ENCODE data around the gene PANK4. TPM values are rescaled to one million over a fixed set of nuclear protein-coding genes. Genes with fewer than 3 reads are reported as not detected.

PANK4 gene
- polyA plus RNA-seq, 2 of the 4 experiments (the other 2 are of a cell fraction): 8.1 to 13.8 TPM

- FAIRE-seq (no peak), ATAC-seq (peak; percentile 69 to 86), DNase-seq (ENCODE audit: low read depth in 1 of 2, low spot score in 1 of 2) (peak; percentile 89 to 90)
- Histone ChIP-seq H3K27ac (peak overlapping the region; percentile 89 to 91), H3K9me3 (no peaks in the 10 kb centered on the region), H3K4me2 (peak overlapping the region; percentile 98), H3K4me3 (peak overlapping the region; percentile 74), H3K4me1 (peaks cover 33% of the 10 kb centered on the region)
- TF ChIP-seq PHF8 (IDR thresholded peaks at IDR 0.05; ENCODE audit: borderline replicate concordance, low read depth) (peak; percentile 53; the same call in 1 of the 2 replicates), GATA3 (IDR thresholded peaks at IDR 0.05; ENCODE audit: borderline replicate concordance) (no peak), RARB (CRISPR knock-in tag; IDR thresholded peaks at IDR 0.05) (no peak), E2F6 (IDR thresholded peaks at IDR 0.05; ENCODE audit: borderline replicate concordance, low read depth) (0 out of 2 replicates have a peak, but pooled peaks have one; percentile 13), KDM1A (IDR thresholded peaks at IDR 0.05; ENCODE audit: low read depth) (0 out of 2 replicates have a peak, but pooled peaks have one; percentile 49), ZFP36 (IDR thresholded peaks at IDR 0.05; ENCODE audit: borderline replicate concordance, partially characterized antibody) (peak; percentile 97)
- ChIA-PET CTCF (interaction anchor here (0.7 to 5.3 kb wide), 30 partner anchors 9 to 907 kb away, joined by 3 to 63 read pairs (median 4); partner anchors contain the start of genes FAAP20, HES5, PEX10 and TNFRSF14), POLR2A (interaction anchor here (0.9 to 1.9 kb wide), 6 partner anchors 20 to 352 kb away, joined by 3 to 13 read pairs (median 3); partner anchors contain the start of genes FAAP20, PANK4, PEX10 and PRXL2B)
- 5% methylated on average over 21 of the region's 52 CpGs for WGBS (ENCODE audit: missing lambda C conversion rate)
Measured at GRCh38 chr1:2546515-2547209, 20.3 kb upstream of the PANK4 start.

GRCh38 chr1:2545754-2546514, 19.5 kb upstream of the PANK4 start:
- peak; percentile 64 to 79 for ATAC-seq
- no peak for FAIRE-seq
- WGBS (ENCODE audit: missing lambda C conversion rate): 0% methylated on average over 2 of the region's 43 CpGs
- Histone ChIP-seq H3K9me3 (no peaks in the 10 kb centered on the region), H3K4me3 (peak overlapping the region; percentile 74), H3K4me2 (peak overlapping the region; percentile 98), H3K27ac (peak overlapping the region; percentile 89 to 91), H3K4me1 (peaks cover 37% of the 10 kb centered on the region)
- CTCF ChIA-PET: interaction anchor here (0.6 to 5.3 kb wide), 6 partner anchors 14 to 879 kb away, joined by 3 to 63 read pairs (median 20); partner anchors contain the start of gene HES5
- POLR2A ChIA-PET: interaction anchor here (1.0 to 1.9 kb wide), 5 partner anchors 20 to 351 kb away, joined by 3 to 13 read pairs (median 3); partner anchors contain the start of genes FAAP20, PANK4, PEX10 and PRXL2B
- DNase-seq (ENCODE audit: low read depth in 1 of 2, low spot score in 1 of 2): peak; percentile 88 to 89
- no peak for TF ChIP-seq FOXS1 (CRISPR knock-in tag; IDR thresholded peaks at IDR 0.05)
- TF ChIP-seq MYC (IDR thresholded peaks at IDR 0.05; ENCODE audit: borderline replicate concordance, low read length): no peak
- no peak for TF ChIP-seq GATA3 (IDR thresholded peaks at IDR 0.05; ENCODE audit: borderline replicate concordance)
- TF ChIP-seq ZFP36 (IDR thresholded peaks at IDR 0.05; ENCODE audit: borderline replicate concordance, partially characterized antibody): no peak
- TF ChIP-seq EHMT2 (IDR thresholded peaks at IDR 0.05; ENCODE audit: low read depth): no peak
- TF ChIP-seq ATOH8 (CRISPR knock-in tag; IDR thresholded peaks at IDR 0.05; ENCODE audit: low read depth): no peak
- TF ChIP-seq HMGXB4 (CRISPR knock-in tag; IDR thresholded peaks at IDR 0.05; ENCODE audit: borderline replicate concordance): no peak
- no peak for TF ChIP-seq FOSB (CRISPR knock-in tag; IDR thresholded peaks at IDR 0.05)
- TF ChIP-seq NFE2L2 (conservative IDR thresholded peaks at IDR 0.05; ENCODE audit: low read length): no peak
- TF ChIP-seq RCOR1 (IDR thresholded peaks at IDR 0.05; ENCODE audit: low read depth, low read length): no peak
- no peak for TF ChIP-seq TFCP2L1 (CRISPR knock-in tag; IDR thresholded peaks at IDR 0.05)
- TF ChIP-seq HES2 (IDR thresholded peaks at IDR 0.05): no peak
- peak; percentile 88 for TF ChIP-seq POLR2A (IDR thresholded peaks at IDR 0.05; ENCODE audit: low read length)
- TF ChIP-seq EP300 (IDR thresholded peaks at IDR 0.05): no peak
- TF ChIP-seq REST (IDR thresholded peaks at IDR 0.05): no peak
- peak; percentile 91 for TF ChIP-seq USF2 (IDR thresholded peaks at IDR 0.05)
- peak; percentile 69; the same call in 1 of the 2 replicates for TF ChIP-seq E2F6 (IDR thresholded peaks at IDR 0.05; ENCODE audit: borderline replicate concordance, low read depth)
- no peak for TF ChIP-seq NR3C1 (IDR thresholded peaks at IDR 0.05)
- no peak for TF ChIP-seq SREBF2 (IDR thresholded peaks at IDR 0.05)
- TF ChIP-seq SMC3 (IDR thresholded peaks at IDR 0.05): no peak
- no peak for TF ChIP-seq FOSL2 (IDR thresholded peaks at IDR 0.05)
- no peak for TF ChIP-seq FOSL2 (CRISPR knock-in tag; IDR thresholded peaks at IDR 0.05)

Measured in A549 (cell line).